K562 (cell line): ENCODE measurements around the gene GTF3C1. TPM values are rescaled to one million over a fixed set of nuclear protein-coding genes. Genes with fewer than 3 reads are reported as not detected.

ENCODE experiments used
- ATAC-seq: fragments of 200-7000 bp; cut with Tn5 transposase; 3 replicates; pipeline ENCODE4 v1.9.1; 2020; ENCODE audit warnings: moderate library complexity
- BruUV-seq: library from RNA; stranded (reverse); fragments of 400-500 nt; replicated peaks from 2 replicates; lab custom pipeline; 2021; lab: Mats Ljungman, UMichigan
- CTCF ChIA-PET: fragments of 300-600 bp; formaldehyde crosslinking; extraction: SDS; loops from one replicate; lab custom pipeline; 2021; ENCODE audit warnings: low intra/inter-chr PET ratio; lab: Yijun Ruan, JAX
- POLR2A ChIA-PET: fragments of 300-600, 350-650 bp; sonication (Branson Sonifier 250); formaldehyde crosslinking; extraction: SDS; loops from one replicate; lab custom pipeline; 2021; ENCODE audit warnings: antibody characterized with exemption, inconsistent platforms; lab: Yijun Ruan, JAX
- DNase-seq, 4 experiments: peaks; one replicate each; pipeline versions ENCODE4 v3.0.0 to v3.0.0-alpha.2; 2011 to 2018; ENCODE audit warnings: low spot score in 3 of 4, mixed read lengths in 3 of 4; ENCODE audit errors: extremely low read depth in 1 of 4
- FAIRE-seq: peaks from 2 replicates; lab custom pipeline; 2011; peaks lifted over from hg19 to GRCh38; lab: Jason Lieb, UNC
- H2AFZ ChIP-seq: 2 replicates; pipeline ENCODE4 v1.6.0; 2011; ENCODE audit warnings: low read depth, low read length, control low read depth, inconsistent platforms
- H3K27ac ChIP-seq: fragments of 200-600 bp; 3 replicates; pipeline ENCODE4 v1.8.0; 2011; ENCODE audit warnings: low read depth, mild to moderate bottlenecking, control low read depth, inconsistent platforms, low read length, moderate library complexity, mixed read lengths; ENCODE audit errors: extremely low read depth
- H3K27me3 ChIP-seq, 2 experiments: fragments of 300-600 bp in 1 of 2; 2 replicates in 1 of 2; 3 replicates in 1 of 2; pipeline versions ENCODE4 v1.6.0 to v1.8.0; 2011; ENCODE audit warnings: inconsistent platforms in 2 of 2, low read length in 2 of 2, mild to moderate bottlenecking in 1 of 2, mixed read lengths in 1 of 2, moderate library complexity in 1 of 2; ENCODE audit not compliant: control insufficient read depth in 2 of 2, insufficient read depth in 2 of 2
- H3K36me3 ChIP-seq: fragments of 300-600 bp; 3 replicates; pipeline ENCODE4 v1.8.0; 2011; ENCODE audit warnings: mild to moderate bottlenecking, low read length, inconsistent platforms; ENCODE audit not compliant: control insufficient read depth, insufficient read depth
- H3K4me1 ChIP-seq, 2 experiments: fragments of 200-600 bp in 1 of 2; replicated peaks in 1 of 2; 2 replicates in 1 of 2; 3 replicates in 1 of 2; pipeline versions ENCODE4 v1.5.1 to v1.8.0; 2011; ENCODE audit warnings: inconsistent platforms in 2 of 2, low read length in 2 of 2, mild to moderate bottlenecking in 1 of 2, mixed read lengths in 1 of 2, moderate library complexity in 1 of 2; ENCODE audit not compliant: control insufficient read depth in 2 of 2, insufficient read depth in 2 of 2
- H3K4me2 ChIP-seq: 2 replicates; pipeline ENCODE4 v1.6.1; 2011; ENCODE audit warnings: low read length, control low read depth, inconsistent platforms, mixed read lengths; ENCODE audit not compliant: insufficient read depth
- H3K4me3 ChIP-seq: fragments of 200-600 bp; sonication (generic), shearing (Covaris generic); 2 replicates; pipeline ENCODE4 v1.5.1; 2016; ENCODE audit warnings: control low read depth, inconsistent platforms
- H3K79me2 ChIP-seq: fragments of 200-600 bp; 3 replicates; pipeline ENCODE4 v1.8.0; 2011; ENCODE audit warnings: low read length, inconsistent platforms; ENCODE audit not compliant: control insufficient read depth, insufficient read depth
- H3K9ac ChIP-seq, 2 experiments: 2 replicates each; pipeline versions ENCODE4 v1.6.0 to v1.6.1; 2011; ENCODE audit warnings: low read depth in 2 of 2, low read length in 2 of 2, control low read depth in 1 of 2, inconsistent platforms in 1 of 2, mild to moderate bottlenecking in 1 of 2, mixed read lengths in 1 of 2; ENCODE audit not compliant: insufficient read depth in 1 of 2
- H3K9me1 ChIP-seq: one replicate; pipeline ENCODE4 v1.6.0; 2011; ENCODE audit warnings: inconsistent platforms, mild to moderate bottlenecking, low read length, moderate library complexity; ENCODE audit not compliant: control insufficient read depth, insufficient read depth
- H3K9me3 ChIP-seq: replicated peaks from 2 replicates; pipeline ENCODE4 v1.5.1; 2011; ENCODE audit warnings: low read depth, low read length, inconsistent platforms; ENCODE audit not compliant: control insufficient read depth, insufficient read depth
- H4K20me1 ChIP-seq: replicated peaks from 2 replicates; pipeline ENCODE4 v1.6.1; 2011; ENCODE audit warnings: low read length, inconsistent platforms, mixed read lengths; ENCODE audit not compliant: control insufficient read depth, insufficient read depth
- BDP1 ChIP-seq: IDR thresholded peaks from 3 replicates; pipeline ENCODE4 v1.6.1; 2011; ENCODE audit not compliant: insufficient read length, insufficient read depth
- HNRNPUL1 ChIP-seq: fragments of 200-400 bp; formaldehyde crosslinking; IDR thresholded peaks from 2 replicates; pipeline ENCODE4 v1.6.1; 2017; ENCODE audit warnings: low read length
- KHSRP ChIP-seq: fragments of 450-650 bp; IDR thresholded peaks from 2 replicates; pipeline ENCODE4 v1.6.1; 2017
- MTA3 ChIP-seq: fragments of 450-650 bp; formaldehyde crosslinking; IDR thresholded peaks from 2 replicates; pipeline ENCODE4 v1.6.1; 2017; ENCODE audit warnings: mild to moderate bottlenecking, borderline replicate concordance
- PRPF4 ChIP-seq: fragments of 200-400 bp; formaldehyde crosslinking; IDR thresholded peaks from one replicate; pipeline ENCODE4 v1.6.1; 2017; ENCODE audit warnings: low read length, low read depth, mild to moderate bottlenecking; ENCODE audit not compliant: insufficient read depth, poor library complexity, severe bottlenecking
- SAFB2 ChIP-seq: fragments of 200-400 bp; formaldehyde crosslinking; IDR thresholded peaks from 2 replicates; pipeline ENCODE4 v1.6.1; 2018; ENCODE audit warnings: borderline replicate concordance, low read length, low read depth, moderate library complexity; ENCODE audit not compliant: severe bottlenecking
- SAP30 ChIP-seq: fragments of 200-600 bp; sonication (generic); IDR thresholded peaks from 2 replicates; pipeline ENCODE4 v1.6.1; 2012; ENCODE audit warnings: borderline replicate concordance, low read depth, mild to moderate bottlenecking, moderate library complexity, low read length, control low read depth, inconsistent platforms; ENCODE audit not compliant: insufficient read depth, poor library complexity, severe bottlenecking
- XRCC3 ChIP-seq: fragments of 450-650 bp; IDR thresholded peaks from 2 replicates; pipeline ENCODE4 v1.6.1; 2017; ENCODE audit warnings: mild to moderate bottlenecking, moderate library complexity
- ZNF239 ChIP-seq: fragments of 250-450 bp; sonication (Bioruptor Pico); IDR thresholded peaks from 2 replicates; pipeline ENCODE4 v1.4.0; 2020; ENCODE audit warnings: mild to moderate bottlenecking
- ZNF274 ChIP-seq: IDR thresholded peaks from 2 replicates; pipeline ENCODE4 v1.6.1; 2011; ENCODE audit warnings: low read depth, mild to moderate bottlenecking, low read length, moderate library complexity, borderline replicate concordance
- ZNF398 ChIP-seq: fragments of 250-450 bp; sonication (Bioruptor Pico); IDR thresholded peaks from 2 replicates; pipeline ENCODE4 v1.8.0; 2021; ENCODE audit warnings: moderate library complexity, mild to moderate bottlenecking, inconsistent platforms
- ZNF445 ChIP-seq: fragments of 250-450 bp; sonication (Bioruptor Pico); IDR thresholded peaks from 2 replicates; pipeline ENCODE4 v1.4.0; 2020; ENCODE audit warnings: low read depth, mild to moderate bottlenecking, moderate library complexity
- ZNF644 ChIP-seq: fragments of 200-800 bp; sonication (Bioruptor generic); IDR thresholded peaks from 2 replicates; pipeline ENCODE4 v1.6.1; 2016; ENCODE audit warnings: low read depth, missing genetic modification characterization, missing compliant biosample characterization
- WGBS: fragments of 100-300 bp; shearing (Covaris generic); methylation state at CpG from one replicate; pipeline ENCODE4 v1.1.6; 2016; ENCODE audit warnings: low coverage, mixed read lengths; ENCODE audit not compliant: insufficient coverage; ENCODE audit errors: missing lambda C conversion rate; 5-methylcytosine and 5-hydroxymethylcytosine counted together
- in situ Hi-C: fragments of 300-500 bp; cut with MboI; formaldehyde crosslinking; loops from 4 replicates; pipeline ENCODE4 v1.15.0; 2018; ENCODE audit warnings: inconsistent platforms, mixed read lengths
- intact Hi-C: fragments of 100-400 bp; cut with micrococcal nuclease; formaldehyde crosslinking; loops from 2 replicates; pipeline ENCODE4 v1.14.2; 2022
- polyA plus RNA-seq, 8 experiments: library from polyadenylated mRNA; depleted of rRNA in 4 of 8; stranded (reverse) in 5 of 8; unstranded in 3 of 8; fragments of >200 nt; fragmentation: Nextera tagmentation in 2 of 8; fragmentation: Illumina TruSeq in 1 of 8; extraction: Ambion mirVana in 2 of 8; extraction: Trizol in 1 of 8; gene quantifications; 2 replicates each; pipeline versions ENCODE4 v1.2.1 to v1.2.3, GENCODE V29; 2011 to 2014; ENCODE audit warnings: inconsistent platforms in 1 of 8, missing spikeins in 1 of 8
- total RNA-seq, 7 experiments: library from RNA; depleted of rRNA in 6 of 7; stranded (reverse); fragments of >200 nt in 6 of 7; fragmentation: Illumina TruSeq in 2 of 7; extraction: Trizol in 2 of 7; gene quantifications; 2 replicates each; pipeline versions ENCODE4 v1.2.1 to v1.2.3, GENCODE V29; 2011 to 2021; ENCODE audit warnings: low replicate concordance in 1 of 7

Gene GTF3C1
- total and polyA plus RNA-seq, 9 of the 15 experiments (the other 6 are each of a cell fraction or from before 2014, with no cell fraction given), result 0.72 to 63.6 (median 30.9) TPM

- BruUV-seq, result no TSS peak
- ChIA-PET CTCF (no interaction called here), POLR2A (interaction anchor here (0.7 to 0.9 kb wide), 3 partner anchors 9 to 137 kb away, joined by 3 read pairs; no protein-coding TSS in a partner anchor)
- Histone ChIP-seq H3K4me3 (no peak overlapping the region), H4K20me1 (no peaks in the 10 kb centered on the region), H3K4me1 (no peaks in the 10 kb centered on the region), H3K9me1 (no peaks in the 10 kb centered on the region), H3K4me2 (no peak overlapping the region), H3K27me3 (no peaks in the 10 kb centered on the region), H3K36me3 (no peaks in the 10 kb centered on the region), H3K27ac (no peak overlapping the region), H2AFZ (no peak overlapping the region), H3K9ac (no peak overlapping the region), H3K79me2 (no peaks in the 10 kb centered on the region), H3K9me3 (no peaks in the 10 kb centered on the region)
- FAIRE-seq (peak; percentile 11), DNase-seq (no peak), ATAC-seq (no peak)
- WGBS, result 74% methylated on average over 5 of the region's 5 CpGs
- TF ChIP-seq BDP1, result no peak
- TF ChIP-seq MTA3, result no peak
- TF ChIP-seq KHSRP, result no peak
- no peak for TF ChIP-seq ZNF239 (CRISPR knock-in tag)
- intact Hi-C loops (no loop called here), in situ Hi-C loops (no loop called here)
Measured at GRCh38 chr16:27585200-27585599, 35.5 kb upstream of the GTF3C1 start.

GRCh38 chr16:27583634-27584033 is 33.9 kb upstream of the GTF3C1 start:
- BruUV-seq, result no TSS peak
- H4K20me1 ChIP-seq, result no peaks in the 10 kb centered on the region
- H2AFZ ChIP-seq, result no peak overlapping the region
- ATAC-seq, result no peak
- H3K4me3 ChIP-seq, result no peak overlapping the region
- H3K79me2 ChIP-seq, result no peaks in the 10 kb centered on the region
- H3K36me3 ChIP-seq, result no peaks in the 10 kb centered on the region
- H3K4me2 ChIP-seq, result no peak overlapping the region
- H3K4me1 ChIP-seq, result peaks cover 0 to 2% of the 10 kb centered on the region in 2 experiments; a peak in 1 of 5 replicates
- no peaks in the 10 kb centered on the region for H3K9me1 ChIP-seq
- no peak for DNase-seq
- H3K27ac ChIP-seq, result no peak overlapping the region
- intact Hi-C loops (no loop called here), in situ Hi-C loops (no loop called here)
- WGBS, result 88% methylated on average over 1 of the region's 1 CpG
- ChIA-PET CTCF (no interaction called here), POLR2A (no interaction called here)
- no peaks in the 10 kb centered on the region for H3K9me3 ChIP-seq
- no peaks in the 10 kb centered on the region for H3K27me3 ChIP-seq
- H3K9ac ChIP-seq, result no peak overlapping the region
- no peak for FAIRE-seq
- no peak for TF ChIP-seq SAFB2
- no peak for TF ChIP-seq SAP30
- TF ChIP-seq PRPF4, result no peak
- TF ChIP-seq ZNF445 (CRISPR knock-in tag), result no peak
- no peak for TF ChIP-seq HNRNPUL1
- TF ChIP-seq ZNF274, result no peak
- TF ChIP-seq ZNF644 (tag), result no peak
- TF ChIP-seq XRCC3, result no peak
- no peak for TF ChIP-seq ZNF398
